Erythroblast (primary cell): ENCODE data around the gene HOXB1.

Source experiments
- DNase-seq, 2 experiments: peaks; one replicate each; lab custom pipeline; 2025; lab: John Stamatoyannopoulos, UW
- GATA1 ChIP-seq: IDR thresholded peaks from 2 replicates; pipeline ENCODE4 v1.6.1; 2011; ENCODE audit warnings: low read depth, mild to moderate bottlenecking, control low read depth, low read length, moderate library complexity
- POLR2A ChIP-seq: IDR thresholded peaks from 2 replicates; pipeline ENCODE4 v1.6.1; 2011; ENCODE audit warnings: mild to moderate bottlenecking, low read length

HOXB1 gene

DNA sequence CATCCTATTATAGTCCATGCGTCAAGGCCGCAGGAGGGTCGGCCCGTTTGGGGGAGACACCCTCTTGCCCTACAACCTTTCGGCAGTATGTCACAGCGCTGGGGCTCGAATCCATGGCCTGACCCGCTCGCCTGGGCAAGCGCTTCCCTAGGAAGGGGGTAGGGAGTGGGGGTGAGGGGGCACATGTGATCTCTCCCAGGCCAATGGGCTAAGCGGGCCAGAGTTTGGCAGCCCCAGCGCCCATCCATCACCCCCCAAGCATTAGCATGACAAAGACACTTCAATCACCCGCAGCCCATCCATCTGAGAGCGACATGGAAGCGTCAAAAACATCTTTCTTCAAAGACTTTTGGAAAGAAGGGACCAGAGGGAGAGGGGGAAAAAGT lies at the start of gene HOXB1:
Gene HOXB1 (minus strand): TSS at position 125 of the 386 bp plus-strand sequence. CDS start 107 bp downstream, at position 18.
- DNase-seq = no peak
- TF ChIP-seq POLR2A (no peak), GATA1 (no peak)

DNA sequence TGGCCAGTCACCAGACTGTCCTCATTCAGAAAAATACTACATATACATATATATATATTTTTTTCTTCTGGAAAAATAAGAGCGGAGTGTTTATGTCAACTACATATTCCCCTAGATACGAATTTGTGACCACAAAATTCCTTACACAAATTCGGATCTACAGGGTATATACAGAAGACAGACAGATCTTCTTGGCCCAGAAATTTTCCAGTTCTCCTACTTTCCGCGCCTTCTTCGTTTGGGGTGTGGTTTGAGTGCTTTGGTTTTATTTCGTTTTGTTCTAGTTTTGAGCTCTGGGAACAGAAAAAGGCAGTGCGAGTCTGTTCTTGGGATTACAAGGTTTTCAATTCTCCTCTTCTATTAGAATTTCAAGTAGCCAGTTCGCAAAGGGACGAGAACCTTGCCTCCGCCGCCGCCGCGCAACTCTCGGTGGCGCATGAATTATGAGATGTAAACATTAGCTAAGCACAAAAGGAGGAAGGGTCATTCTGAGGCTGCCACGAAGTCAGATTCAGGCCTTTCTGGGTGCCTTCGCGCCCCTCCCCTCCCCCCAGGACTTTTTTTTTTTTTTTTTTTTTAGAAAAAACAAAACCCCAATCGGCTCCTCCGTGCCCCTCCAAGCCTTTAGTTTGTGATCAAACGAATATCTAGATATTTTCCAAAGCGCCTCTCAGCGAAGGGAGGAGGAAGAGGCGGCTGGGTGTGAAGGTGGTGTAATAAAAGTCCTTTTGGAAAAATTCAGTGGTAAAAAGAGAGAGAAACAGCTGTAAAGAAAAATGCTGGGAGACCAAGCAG lies 49.1 kb upstream of the HOXB1 start:
- TF ChIP-seq GATA1 = no peak
- no peak for TF ChIP-seq POLR2A
- DNase-seq = peak; percentile 39 to 43

DNA sequence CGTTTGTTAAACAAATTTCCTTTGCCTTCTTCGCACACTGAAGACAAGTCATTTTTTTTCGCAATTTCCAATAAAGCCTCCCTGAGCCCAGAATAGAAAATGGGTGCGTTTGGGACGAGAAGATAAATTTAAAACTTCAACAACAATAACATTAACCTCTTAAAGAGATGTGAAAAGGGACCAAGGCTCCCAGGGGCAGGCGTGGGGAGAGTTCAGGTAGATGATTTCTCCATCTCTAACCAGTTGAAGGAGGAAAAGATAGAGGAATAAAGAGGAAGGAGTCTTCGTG lies 48.6 kb upstream of the HOXB1 start:
- no peak for DNase-seq
- TF ChIP-seq GATA1 (no peak), POLR2A (no peak)

DNA sequence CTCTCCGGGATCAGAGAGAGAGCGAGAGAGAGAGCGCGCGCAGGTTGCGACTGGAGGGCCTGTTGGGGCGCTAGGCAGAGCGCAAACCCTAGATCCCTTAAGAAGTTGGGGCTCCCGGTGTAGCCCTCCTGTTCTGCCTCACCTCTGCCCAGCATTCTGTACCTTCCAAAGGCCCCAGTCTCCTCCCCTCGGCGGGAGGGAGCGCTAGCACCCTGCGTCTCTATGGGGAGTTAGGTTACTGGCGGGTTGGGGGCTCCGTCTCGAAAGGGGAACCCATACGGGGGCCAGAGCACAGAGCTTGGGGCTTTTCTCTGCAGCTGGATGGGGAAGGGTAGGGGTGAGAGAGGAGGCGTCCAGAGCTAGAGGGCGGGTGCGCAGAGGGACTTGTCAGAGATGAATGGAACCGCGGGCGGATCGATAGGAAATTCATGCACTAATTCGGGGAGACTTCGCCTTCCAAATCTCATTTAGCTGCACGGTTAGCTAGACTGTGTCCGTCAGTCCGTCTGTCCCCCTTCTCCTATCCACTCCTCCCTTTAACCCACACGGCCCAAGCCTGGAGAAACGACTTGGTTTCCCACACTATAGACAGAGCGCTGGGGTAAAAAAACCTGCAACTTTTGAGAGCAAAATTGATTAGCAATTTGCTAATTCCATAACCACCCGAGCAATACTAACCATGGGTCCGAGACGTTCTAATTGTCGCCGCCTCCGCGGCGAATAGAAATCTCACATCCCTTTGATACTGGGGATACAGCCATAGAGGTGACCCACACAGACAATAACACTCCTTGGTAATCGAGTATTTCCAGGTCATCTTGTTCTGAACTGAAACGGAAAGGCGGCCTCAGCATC lies 48.0 kb upstream of the HOXB1 start:
- TF ChIP-seq GATA1 (no peak), POLR2A (no peak)
- DNase-seq = peak; percentile 45 to 55

DNA sequence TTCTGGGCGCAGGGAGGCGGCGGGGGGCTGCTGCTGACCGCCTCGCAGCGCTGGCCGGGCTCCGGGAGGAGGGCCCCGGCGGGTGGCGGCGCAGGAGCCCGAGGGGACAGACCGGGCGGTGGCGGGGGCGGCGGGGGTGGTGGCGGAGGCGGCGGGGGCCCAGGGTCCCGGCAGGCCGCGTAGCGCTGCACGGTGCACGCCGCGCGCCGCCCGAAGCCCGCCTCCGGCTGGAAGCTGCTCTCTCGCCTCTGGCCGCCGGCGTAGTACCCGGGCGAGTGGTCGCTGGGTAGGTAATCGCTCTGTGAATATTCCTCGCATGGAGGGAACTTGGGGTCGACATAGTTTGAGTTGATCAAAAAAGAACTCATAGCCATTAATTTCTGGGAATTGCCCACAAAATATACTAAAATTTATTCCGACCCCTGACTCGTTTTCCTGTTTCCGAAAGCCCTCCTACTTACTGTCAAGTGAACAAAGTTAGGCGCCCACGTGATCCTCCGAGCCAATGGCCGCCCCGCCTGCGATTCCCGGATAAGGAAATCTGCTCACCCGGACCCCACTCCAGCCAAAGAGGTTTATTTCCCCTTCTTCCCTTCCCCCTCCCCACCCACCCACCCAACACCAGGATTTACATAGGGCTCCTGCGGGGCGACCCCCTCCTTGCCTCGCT lies 47.3 kb upstream of the HOXB1 start, which contains the start of gene HOXB4:
Gene HOXB4 (minus strand): TSS at position 405 of the 670 bp plus-strand sequence. CDS start 31 bp downstream, at position 374.
- TF ChIP-seq POLR2A (peak; percentile 45), GATA1 (no peak)
- peak; percentile 83 to 84 for DNase-seq

DNA sequence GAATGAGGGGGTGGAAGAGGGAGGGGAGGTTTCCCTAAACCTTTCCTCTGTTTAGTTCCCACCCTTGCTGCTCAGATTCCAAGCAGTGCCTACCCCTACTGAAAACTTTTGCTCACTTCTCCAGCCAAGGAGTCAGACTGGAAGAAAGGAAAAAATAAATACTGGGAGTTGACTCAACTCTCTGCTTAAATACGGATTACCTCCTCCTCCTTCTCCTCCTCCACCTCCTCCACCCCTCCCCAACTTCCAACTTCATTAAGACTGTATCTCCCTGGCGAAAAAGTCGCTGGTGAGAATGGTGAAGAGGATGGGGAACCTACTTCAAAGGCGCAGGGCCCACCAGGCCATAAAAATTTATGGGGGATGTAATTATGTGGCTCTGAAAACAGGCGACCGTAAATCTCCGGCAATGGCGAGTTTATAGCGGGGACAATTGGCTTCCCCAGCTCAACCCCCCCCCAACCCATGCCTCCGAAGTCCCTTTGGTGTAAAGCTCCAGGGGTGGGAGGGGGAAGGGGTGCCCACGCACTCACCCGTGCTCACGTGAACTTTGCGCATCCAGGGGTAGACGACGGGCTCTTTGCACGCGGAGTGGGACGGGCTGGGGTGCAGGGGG lies 46.6 kb upstream of the HOXB1 start:
- DNase-seq = peak; percentile 53 to 63
- TF ChIP-seq POLR2A = no peak
- TF ChIP-seq GATA1 = no peak

DNA sequence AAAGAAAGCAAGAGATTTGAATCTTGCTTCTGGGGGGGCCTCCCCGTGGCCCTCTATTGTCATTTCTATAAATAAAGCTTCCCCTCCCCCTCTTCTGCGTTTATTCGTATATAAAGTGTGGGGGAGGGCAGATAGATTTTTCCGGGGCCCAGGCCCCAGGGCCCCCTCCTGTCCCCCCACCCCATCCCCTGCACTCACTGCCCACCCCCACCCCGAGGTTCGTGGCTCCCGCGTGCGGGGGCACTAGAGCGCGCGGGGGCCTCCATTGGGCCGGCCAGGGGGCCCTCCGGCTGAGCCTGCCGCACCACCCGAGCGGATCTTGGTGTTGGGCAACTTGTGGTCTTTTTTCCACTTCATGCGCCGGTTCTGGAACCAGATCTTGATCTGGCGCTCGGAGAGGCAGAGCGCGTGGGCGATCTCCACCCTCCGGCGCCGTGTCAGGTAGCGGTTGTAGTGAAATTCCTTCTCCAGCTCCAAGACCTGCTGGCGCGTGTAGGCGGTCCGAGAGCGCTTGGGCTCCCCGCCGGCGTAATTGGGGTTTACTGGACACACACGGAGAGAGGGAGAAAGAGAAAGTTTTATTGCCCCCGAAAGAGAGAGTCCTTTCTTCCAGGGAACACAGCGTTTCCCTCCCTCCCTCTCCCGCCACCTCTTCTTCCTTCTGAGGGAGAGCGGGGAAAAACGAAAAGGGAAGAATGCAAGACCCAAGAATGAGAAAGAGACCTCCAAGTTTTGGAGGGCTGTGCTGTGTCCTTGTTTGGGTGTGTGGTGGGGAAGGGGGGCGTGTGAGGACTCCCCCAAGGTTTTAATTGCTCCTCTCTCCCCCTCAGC lies 45.9 kb upstream of the HOXB1 start:
- DNase-seq = peak; percentile 70 to 74
- TF ChIP-seq POLR2A = peak; percentile 42
- TF ChIP-seq GATA1 = no peak

DNA sequence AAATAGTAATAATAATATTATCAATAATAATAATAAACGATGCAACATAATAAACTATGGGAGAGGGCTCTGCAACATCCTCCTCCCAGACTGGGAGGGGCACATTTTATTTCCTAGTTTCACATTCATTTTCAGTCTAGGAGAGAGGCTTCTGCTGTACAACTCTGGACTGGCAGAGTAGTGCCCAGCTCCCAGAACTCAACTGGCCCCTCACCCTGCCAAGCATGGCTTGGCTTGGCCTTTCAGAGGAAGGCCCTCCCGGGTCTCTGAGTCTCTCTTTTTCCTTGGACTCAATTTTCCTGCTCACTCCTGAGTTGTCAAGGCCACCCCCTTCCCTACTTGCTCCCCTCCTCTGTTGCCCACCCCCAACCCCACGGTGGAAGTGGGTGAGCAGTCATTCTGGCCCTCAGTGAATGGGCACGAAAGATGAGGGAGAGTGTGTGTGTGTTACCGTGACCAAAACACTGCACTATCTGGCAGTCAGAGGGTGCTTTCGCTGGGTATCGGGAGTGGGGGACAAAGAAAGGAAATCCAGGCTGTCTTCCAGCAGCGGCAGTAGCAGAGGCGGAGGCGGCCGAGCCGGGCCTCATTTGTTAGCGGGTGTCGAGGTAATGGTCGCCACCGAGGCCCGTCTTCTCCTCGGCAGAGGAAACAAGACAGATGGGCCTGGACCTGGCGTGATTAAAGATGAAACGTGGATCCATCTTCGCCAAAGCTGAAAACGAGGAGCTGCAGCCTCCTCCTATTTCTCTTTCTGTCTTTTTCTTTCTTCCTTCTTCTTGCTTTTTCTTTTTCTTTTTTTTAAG lies 45.1 kb upstream of the HOXB1 start:
- peak; percentile 44 to 52 for DNase-seq
- TF ChIP-seq POLR2A (no peak), GATA1 (no peak)

DNA sequence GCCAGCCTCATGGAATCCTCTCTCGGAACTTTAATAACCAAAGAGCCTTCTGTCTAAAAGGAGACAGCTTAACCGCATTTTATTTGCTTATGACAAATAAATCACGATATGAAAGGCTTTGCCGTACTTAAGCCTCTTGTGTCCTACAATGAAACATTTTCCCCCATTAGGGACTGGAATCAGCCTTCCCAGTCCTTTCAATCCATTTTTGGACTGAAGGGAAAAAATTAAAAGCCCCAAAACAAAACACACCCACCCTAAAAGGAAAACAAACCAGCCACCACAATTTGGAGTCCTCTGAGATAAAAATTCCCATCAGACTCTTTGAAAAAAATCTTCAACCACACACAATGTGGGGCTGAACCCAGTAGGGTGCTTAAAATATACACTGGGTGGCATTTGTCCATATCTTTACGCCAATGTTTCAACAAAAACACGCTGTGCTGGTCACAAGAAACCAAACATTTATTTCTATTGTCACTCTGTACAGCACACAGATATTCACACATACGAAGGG lies 44.3 kb upstream of the HOXB1 start:
- DNase-seq = no peak
- TF ChIP-seq GATA1 (no peak), POLR2A (no peak)

DNA sequence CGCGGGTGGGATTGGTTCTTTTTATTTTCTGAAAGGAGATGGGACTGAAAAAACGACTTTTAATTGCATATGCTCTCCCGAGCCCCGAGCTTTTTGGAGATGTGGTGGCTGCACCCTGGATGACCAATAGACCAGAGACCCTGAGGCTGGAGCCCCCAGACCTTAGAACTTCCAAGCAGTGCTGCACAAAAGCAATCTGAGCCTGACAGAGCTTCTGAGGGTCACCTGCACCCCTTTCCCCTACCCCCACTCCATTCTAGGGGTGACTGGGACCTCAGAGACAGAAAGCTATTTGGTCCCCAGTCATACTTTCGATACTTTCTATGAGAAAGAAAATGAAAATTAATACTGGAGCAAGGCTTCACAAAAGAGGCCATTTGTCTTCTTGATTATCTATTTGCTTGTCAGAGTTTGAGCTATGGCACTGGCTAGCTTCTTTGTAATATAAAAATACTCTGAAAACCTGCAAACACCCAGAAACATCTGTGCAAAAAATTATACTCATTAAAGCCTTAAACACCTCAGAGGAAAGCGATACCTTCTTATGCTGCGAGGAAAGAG lies 43.8 kb upstream of the HOXB1 start:
- TF ChIP-seq POLR2A (no peak), GATA1 (no peak)
- DNase-seq = no peak

DNA sequence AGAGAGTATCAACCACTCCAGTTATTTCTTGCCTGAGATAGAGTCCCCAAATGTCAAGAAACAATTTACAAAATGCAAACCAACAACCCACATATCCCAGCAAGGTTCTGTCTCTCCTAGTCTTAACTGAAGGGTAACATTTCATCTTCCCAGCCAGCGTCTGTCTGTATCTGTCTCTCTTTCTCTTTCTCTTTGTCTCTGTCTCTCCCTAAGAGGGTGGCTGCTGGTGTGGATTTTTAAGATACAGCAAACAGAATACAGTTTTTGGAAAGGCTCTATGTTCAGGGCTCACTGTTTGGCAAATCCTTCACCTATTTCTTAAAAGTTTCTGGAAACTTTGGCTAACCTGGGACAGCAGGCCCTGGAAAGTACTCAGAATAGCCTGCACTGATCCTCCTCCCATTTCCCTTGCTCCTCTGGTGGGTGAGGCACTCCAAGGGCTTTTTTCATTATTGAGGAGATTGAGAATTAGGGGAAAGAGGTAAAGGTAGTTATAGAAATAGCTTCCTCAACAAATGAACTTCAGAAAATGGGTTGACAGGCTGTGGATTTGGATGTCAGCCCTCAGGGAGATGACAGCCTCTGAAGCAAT lies 41.1 kb upstream of the HOXB1 start:
- no peak for DNase-seq
- TF ChIP-seq GATA1 = no peak
- no peak for TF ChIP-seq POLR2A
